CD4-positive, alpha-beta T cell treated with Interleukin-2 at 100 ng/mL for 4 hours (primary cell): Measurements from ENCODE around the gene CLDN7.

ENCODE experiments used
- DNase-seq: peaks from one replicate; pipeline ENCODE4 v3.0.0-alpha.2; 2020; ENCODE audit warnings: low spot score

Gene CLDN7

GRCh38 chr17:7262192-7262934 is at the start of gene CLDN7:
Gene CLDN7 (minus strand): TSS chr17:7262478. CDS start chr17:7262043, 435 bp downstream.
- DNase-seq = no peak

GRCh38 chr17:7311110-7311705 is 48.9 kb upstream of the CLDN7 start:
- DNase-seq = no peak

GRCh38 chr17:7309628-7310027 is 47.4 kb upstream of the CLDN7 start:
- DNase-seq = no peak

- DNase-seq = peak; percentile 93
Measured at GRCh38 chr17:7308625-7309433, 46.6 kb upstream of the CLDN7 start.

GRCh38 chr17:7307686-7308624 is 45.7 kb upstream of the CLDN7 start:
- DNase-seq = peak; percentile 43

GRCh38 chr17:7306911-7307685 is 44.8 kb upstream of the CLDN7 start, which contains the start of gene EIF5A:
Gene EIF5A (plus strand): TSS chr17:7307628. CDS start chr17:7309636, 2,008 bp downstream.
- peak; percentile 100 for DNase-seq

GRCh38 chr17:7304179-7304578 is 41.9 kb upstream of the CLDN7 start:
- no peak for DNase-seq

- peak; percentile 67 for DNase-seq
Measured at GRCh38 chr17:7296189-7296861, 34.0 kb upstream of the CLDN7 start.

- no peak for DNase-seq
Measured at GRCh38 chr17:7295230-7296180, 33.2 kb upstream of the CLDN7 start.

GRCh38 chr17:7294614-7295153 is 32.4 kb upstream of the CLDN7 start, which contains the start of gene YBX2:
Gene YBX2 (minus strand): TSS chr17:7294639. CDS start chr17:7294500, 139 bp downstream.
- peak; percentile 71 for DNase-seq

- no peak for DNase-seq
Measured at GRCh38 chr17:7293816-7294613, 31.7 kb upstream of the CLDN7 start.

GRCh38 chr17:7293159-7293558 is 30.9 kb upstream of the CLDN7 start:
- DNase-seq = no peak

GRCh38 chr17:7292729-7293128 is 30.5 kb upstream of the CLDN7 start:
- no peak for DNase-seq

GRCh38 chr17:7292194-7292593 is 29.9 kb upstream of the CLDN7 start:
- DNase-seq = no peak

GRCh38 chr17:7290685-7291084 is 28.4 kb upstream of the CLDN7 start:
- DNase-seq = no peak

- no peak for DNase-seq
Measured at GRCh38 chr17:7290166-7290565, 27.9 kb upstream of the CLDN7 start.

GRCh38 chr17:7289256-7290032 is 27.2 kb upstream of the CLDN7 start:
- DNase-seq = no peak
